ENCODE data around the gene TMEM219. TPM values are rescaled to one million over a fixed set of nuclear protein-coding genes. Genes with fewer than 3 reads are reported as not detected.
"Not testable (repeated sequence)": the region's sequence is repeated elsewhere in the genome, so short reads cannot be mapped to it uniquely, and the experiment has no call there.

Gene TMEM219
- total and polyA plus RNA-seq, 11 donors, result 58.9 to 121 (median 69.8) TPM

DNA sequence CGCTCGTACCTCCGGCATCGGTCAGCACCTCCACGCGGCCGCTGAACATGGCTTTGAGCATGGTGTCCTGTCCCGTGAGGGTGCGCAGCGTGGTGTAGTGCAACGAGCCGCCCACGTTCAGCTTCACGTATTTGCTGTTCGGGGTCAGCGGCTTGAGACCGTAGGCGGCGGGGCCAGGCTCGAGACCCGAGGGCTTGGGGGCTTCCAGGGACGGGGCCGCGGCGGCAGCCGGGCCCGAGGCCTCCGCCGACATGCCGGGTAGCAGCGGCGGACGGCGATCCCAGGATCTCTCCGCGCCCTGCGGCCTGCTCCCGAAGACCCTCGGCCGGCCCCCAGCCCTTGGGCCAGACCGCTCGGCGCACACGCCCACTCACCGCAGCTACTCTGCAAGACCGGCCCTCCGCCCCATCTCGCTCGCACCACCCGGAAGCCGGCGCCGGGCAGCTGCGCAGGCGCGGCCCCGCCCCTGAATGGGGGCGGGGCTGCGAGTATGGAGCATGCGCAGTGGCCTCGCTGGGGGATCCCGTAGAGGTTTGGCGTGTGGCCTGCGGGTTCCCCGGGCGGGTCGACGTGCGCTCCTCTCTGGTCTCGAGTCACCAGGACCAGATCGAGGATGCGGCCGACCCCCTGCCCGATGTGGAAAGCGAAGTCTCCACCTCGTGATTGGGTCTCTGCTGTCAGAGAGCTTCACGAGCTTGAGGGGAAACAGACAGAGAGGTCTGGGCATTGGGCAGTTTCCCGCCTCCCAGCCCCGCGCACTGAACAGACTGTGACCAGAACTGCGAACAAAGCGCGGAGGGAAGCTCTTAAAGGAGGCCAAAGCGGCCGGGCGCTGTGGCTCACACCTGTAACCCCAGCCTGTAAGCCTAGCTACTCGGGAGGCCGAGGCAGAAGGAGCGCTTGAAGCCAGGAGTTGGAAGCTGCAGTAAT lies 35.8 kb upstream of the TMEM219 start, which contains the start of gene KCTD13:
KCTD13 (minus strand) TSS at position 446 of the 930 bp plus-strand sequence; CDS start at position 253, 193 bp downstream.
- 0 to 1% (median 0%) methylated on average over 69 to 89 of the region's 89 CpGs for WGBS, 4 donors
- intact Hi-C loops (cut with DNase I), result loop anchor here in 7 of 10 donors (1.0 to 10.0 kb wide), 9 partner anchors 26 to 81 kb away; partner anchors contain the start of genes INO80E (in 3 of the 7), TMEM219 (in 3 of the 7), HIRIP3 (in 2 of the 7) and TAOK2 (in 2 of the 7)

DNA sequence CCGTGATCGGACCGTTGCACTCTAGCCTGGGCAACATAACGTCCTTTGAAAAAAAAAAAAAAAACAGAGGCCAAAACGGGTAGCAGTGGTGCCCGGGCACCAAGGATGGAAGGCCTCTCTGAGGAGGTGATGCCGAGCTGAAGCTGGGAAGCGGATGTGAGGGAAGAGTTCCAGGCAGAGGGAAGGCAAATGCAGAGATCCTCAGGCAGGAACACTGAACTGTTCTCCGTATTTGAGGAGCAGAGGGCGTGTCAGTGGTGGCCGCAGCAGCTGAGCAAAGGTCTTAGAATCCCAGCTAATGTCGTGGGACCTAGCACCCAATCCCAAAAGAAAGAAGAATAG lies 35.2 kb upstream of the TMEM219 start:
- Histone ChIP-seq H3K27ac (peak overlapping the region; percentile 72 to 96 (median 88)), H3K4me1 (peaks cover 4 to 27% (median 18%) of the 10 kb centered on the region in 12 donors), H3K27me3 (no peaks in the 10 kb centered on the region), H3K4me3 (peak overlapping the region; percentile 72 to 100 (median 92)), H3K9me3 (no peaks in the 10 kb centered on the region), H3K36me3 (peaks cover 0 to 20% (median 14%) of the 10 kb centered on the region in 9 donors)
- 2 to 3% (median 2%) methylated on average over 12 of the region's 12 CpGs for WGBS, 4 donors
- ATAC-seq, result peak; percentile 17 to 60 (median 50)
- DNase-seq, result peak in 1 of 5 donors; percentile 34
- TF ChIP-seq POLR2A (IDR thresholded peaks at IDR 0.05), result no peak
- TF ChIP-seq, protein P1, sequence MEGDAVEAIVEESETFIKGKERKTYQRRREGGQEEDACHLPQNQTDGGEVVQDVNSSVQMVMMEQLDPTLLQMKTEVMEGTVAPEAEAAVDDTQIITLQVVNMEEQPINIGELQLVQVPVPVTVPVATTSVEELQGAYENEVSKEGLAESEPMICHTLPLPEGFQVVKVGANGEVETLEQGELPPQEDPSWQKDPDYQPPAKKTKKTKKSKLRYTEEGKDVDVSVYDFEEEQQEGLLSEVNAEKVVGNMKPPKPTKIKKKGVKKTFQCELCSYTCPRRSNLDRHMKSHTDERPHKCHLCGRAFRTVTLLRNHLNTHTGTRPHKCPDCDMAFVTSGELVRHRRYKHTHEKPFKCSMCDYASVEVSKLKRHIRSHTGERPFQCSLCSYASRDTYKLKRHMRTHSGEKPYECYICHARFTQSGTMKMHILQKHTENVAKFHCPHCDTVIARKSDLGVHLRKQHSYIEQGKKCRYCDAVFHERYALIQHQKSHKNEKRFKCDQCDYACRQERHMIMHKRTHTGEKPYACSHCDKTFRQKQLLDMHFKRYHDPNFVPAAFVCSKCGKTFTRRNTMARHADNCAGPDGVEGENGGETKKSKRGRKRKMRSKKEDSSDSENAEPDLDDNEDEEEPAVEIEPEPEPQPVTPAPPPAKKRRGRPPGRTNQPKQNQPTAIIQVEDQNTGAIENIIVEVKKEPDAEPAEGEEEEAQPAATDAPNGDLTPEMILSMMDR (IDR thresholded peaks at IDR 0.05), result no peak
- intact Hi-C loops (cut with DNase I), result loop anchor here in 8 of 10 donors (1.0 to 10.0 kb wide), 10 partner anchors 26 to 81 kb away; partner anchors contain the start of genes INO80E (in 3 of the 8), TMEM219 (in 3 of the 8), HIRIP3 (in 2 of the 8) and TAOK2 (in 2 of the 8)

More for the DNA sequence above, 35.8 kb upstream of the TMEM219 start, which contains the start of gene KCTD13:
- DNase-seq (peak; percentile 85 to 95 (median 89)), ATAC-seq (peak; percentile 89 to 99 (median 99))
- Histone ChIP-seq H3K27me3 (no peaks in the 10 kb centered on the region), H3K27ac (peak within 1 kb of the TSS; percentile 72 to 96 (median 88)), H3K9me3 (no peaks in the 10 kb centered on the region), H3K4me1 (peaks cover 4 to 27% (median 18%) of the 10 kb centered on the region in 12 donors), H3K4me3 (peak within 1 kb of the TSS; percentile 72 to 100 (median 92)), H3K36me3 (peaks cover 0 to 26% (median 21%) of the 10 kb centered on the region in 9 donors)
- TF ChIP-seq, protein P1 (IDR thresholded peaks at IDR 0.05), result no peak
- peak in 1 of 2 donors; percentile 93 for TF ChIP-seq POLR2A (IDR thresholded peaks at IDR 0.05)

DNA sequence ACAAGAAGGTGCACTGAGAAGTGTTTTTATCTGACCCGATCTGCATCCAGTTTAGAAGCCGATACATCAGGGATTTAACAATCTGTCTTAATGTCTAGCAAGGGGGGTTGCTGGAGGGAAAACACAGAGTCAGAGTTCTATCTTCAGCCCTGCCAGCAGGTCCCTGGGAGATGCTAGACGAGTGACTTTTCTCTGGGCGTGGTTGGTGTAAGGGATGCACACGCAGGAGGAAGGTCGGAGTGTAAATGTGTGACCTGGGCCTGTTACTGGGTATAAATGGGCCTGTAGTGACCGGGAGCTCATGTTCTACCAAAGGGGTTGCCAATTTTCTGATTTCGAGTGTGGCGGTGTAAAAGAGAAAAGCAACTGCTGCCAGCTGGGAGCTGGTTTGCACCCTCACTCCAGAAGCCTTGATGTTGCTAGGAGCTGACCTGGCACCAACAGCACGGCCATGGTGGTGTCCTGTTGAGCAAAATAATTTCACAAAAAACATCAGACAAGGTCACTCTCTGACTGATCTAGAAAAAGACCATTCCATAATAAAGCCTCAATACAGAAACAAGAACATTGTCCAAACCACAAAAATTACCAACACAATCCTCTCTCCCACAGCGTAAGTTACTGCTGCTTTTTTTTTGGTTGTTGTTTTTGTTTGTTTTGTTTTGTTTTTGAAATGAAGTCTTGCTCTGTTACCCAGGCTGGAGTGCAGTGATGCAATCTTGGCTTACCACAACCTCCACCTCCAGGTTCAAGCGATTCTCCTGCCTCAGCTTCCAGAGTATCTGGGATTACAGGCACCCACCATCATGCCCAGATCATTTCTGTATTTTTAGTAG lies 34.6 kb upstream of the TMEM219 start:
- Histone ChIP-seq H3K27ac (peak overlapping the region in 10 of 12 donors; percentile 72 to 96 (median 88)), H3K36me3 (peaks cover 0 to 13% (median 9%) of the 10 kb centered on the region in 9 donors), H3K9me3 (no peaks in the 10 kb centered on the region), H3K4me3 (peak overlapping the region in 10 of 12 donors; percentile 72 to 100 (median 92)), H3K4me1 (peaks cover 4 to 27% (median 18%) of the 10 kb centered on the region in 12 donors), H3K27me3 (no peaks in the 10 kb centered on the region)
- 73 to 76% (median 74%) methylated on average over 12 of the region's 12 CpGs for WGBS, 4 donors
- intact Hi-C loops (cut with DNase I), result loop anchor here in 8 of 10 donors (1.0 to 10.0 kb wide), 7 partner anchors 34 to 80 kb away; partner anchors contain the start of genes TMEM219 (in 3 of the 8), HIRIP3 (in 2 of the 8), INO80E (in 2 of the 8) and TAOK2 (in 1 of the 8)
- ATAC-seq (no peak), DNase-seq (no peak)
- TF ChIP-seq POLR2A (IDR thresholded peaks at IDR 0.05), result no peak

DNA sequence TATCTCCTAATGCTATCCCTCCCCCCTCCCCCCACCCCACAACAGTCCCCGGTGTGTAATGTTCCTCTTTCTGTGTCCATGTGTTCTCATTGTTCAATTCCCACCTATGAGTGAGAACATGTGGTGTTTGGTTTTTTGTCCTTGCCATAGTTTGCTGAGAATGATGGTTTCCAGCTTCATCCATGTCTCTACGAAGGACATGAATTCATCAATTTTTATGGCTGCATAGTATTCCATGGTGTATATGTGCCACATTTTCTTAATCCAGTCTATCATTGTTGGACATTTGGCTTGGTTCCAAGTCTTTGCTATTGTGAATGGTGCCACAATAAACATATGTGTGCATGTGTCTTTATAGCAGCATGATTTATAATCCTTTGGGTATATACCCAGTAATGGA lies 30.1 kb upstream of the TMEM219 start:
- H3K4me3 ChIP-seq; H3K4me1 ChIP-seq; DNase-seq; H3K9me3 ChIP-seq; intact Hi-C loops (cut with DNase I); H3K27me3 ChIP-seq; ATAC-seq; H3K36me3 ChIP-seq; H3K27ac ChIP-seq: not testable (repeated sequence)
- 83 to 98% (median 92%) methylated on average over 2 of the region's 2 CpGs for WGBS, 4 donors
